HG03159 (cell line): ENCODE results near the gene RNPEPL1.

Experiments
- ATAC-seq: cut with Tn5 transposase; IDR thresholded peaks from one replicate; pipeline ENCODE4 v1.9.1; 2021; ENCODE audit warnings: mild to moderate bottlenecking, moderate library complexity; ENCODE audit not compliant: unreplicated experiment

RNPEPL1 gene

GRCh38 chr2:240624011-240624949 lies 56.0 kb downstream of the RNPEPL1 start:
- ATAC-seq = no peak

GRCh38 chr2:240624950-240625621 lies 56.8 kb downstream of the RNPEPL1 start, which contains the start of gene GPR35:
Gene GPR35, plus strand, starts transcription at chr2:240625480. Its CDS starts 4,473 bp downstream, at chr2:240629953.
- ATAC-seq = no peak

- no peak for ATAC-seq
Measured at GRCh38 chr2:240626531-240627300, 58.4 kb downstream of the RNPEPL1 start.

- ATAC-seq = no peak
Measured at GRCh38 chr2:240627736-240628506, 59.6 kb downstream of the RNPEPL1 start.

GRCh38 chr2:240628507-240628807 lies 60.2 kb downstream of the RNPEPL1 start:
- ATAC-seq = no peak

GRCh38 chr2:240628808-240629618 lies 60.7 kb downstream of the RNPEPL1 start:
- ATAC-seq = no peak

- no peak for ATAC-seq
Measured at GRCh38 chr2:240629619-240629967, 61.3 kb downstream of the RNPEPL1 start.

GRCh38 chr2:240629968-240630770 lies 61.9 kb downstream of the RNPEPL1 start:
- ATAC-seq = no peak
